22Rv1 (cell line): ENCODE measurements around the gene OTUD5.

ENCODE experiments used
- H3K27ac ChIP-seq: fragments of 450-650 bp; 2 replicates; pipeline ENCODE4 v1.5.1; 2017
- CTCF ChIP-seq: fragments of 450-650 bp; IDR thresholded peaks from 2 replicates; pipeline ENCODE4 v1.5.1; 2017; ENCODE audit warnings: mild to moderate bottlenecking
- ZFX ChIP-seq: fragments of 450-650 bp; IDR thresholded peaks from 2 replicates; pipeline ENCODE4 v1.6.1; 2017; ENCODE audit warnings: antibody characterized with exemption, borderline replicate concordance

The OTUD5 gene

DNA sequence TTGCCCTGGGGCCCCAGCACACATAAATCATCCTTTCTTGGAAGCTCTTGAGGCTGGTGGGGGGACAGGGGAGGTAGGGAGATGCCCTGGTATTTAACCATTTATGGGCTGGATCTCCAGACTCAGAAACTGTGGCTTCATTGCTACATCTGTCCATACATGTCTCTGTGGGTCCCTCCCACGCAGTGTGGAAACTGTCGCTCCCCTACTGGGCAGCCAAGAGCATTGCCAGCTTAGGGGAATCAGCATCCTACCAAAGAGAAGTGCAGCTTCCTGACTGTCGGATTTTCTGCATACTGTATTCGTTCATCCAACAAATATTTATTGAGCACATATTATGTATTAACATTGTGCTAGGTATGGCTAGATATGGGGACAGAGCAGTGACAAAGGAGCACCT, 41.0 kb upstream of the OTUD5 start:
- TF ChIP-seq CTCF (no peak), ZFX (no peak)

GRCh38 chrX:48997865-48998264, 40.5 kb upstream of the OTUD5 start:
- no peak overlapping the region for H3K27ac ChIP-seq

More for the DNA sequence above, 41.0 kb upstream of the OTUD5 start:
- H3K27ac ChIP-seq: no peak overlapping the region

DNA sequence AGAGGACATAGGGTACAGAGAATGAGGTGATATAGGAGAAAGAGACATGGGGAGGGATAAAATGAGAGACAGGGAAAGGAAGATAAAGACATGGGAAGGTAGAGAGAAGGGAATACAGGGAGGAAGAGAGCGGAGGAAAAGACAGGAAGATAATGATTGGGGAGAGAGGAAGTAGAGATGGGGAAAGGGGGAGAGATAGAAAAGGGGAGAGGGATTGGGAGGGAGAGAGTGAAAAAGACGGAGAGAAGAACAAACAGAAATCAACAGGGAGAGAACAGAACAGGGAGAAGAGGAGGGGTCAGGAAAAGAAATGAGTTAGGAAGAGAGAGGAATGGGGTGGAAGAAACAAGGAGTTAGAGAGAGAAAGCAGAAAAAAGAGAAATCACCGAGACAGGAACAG, 40.0 kb upstream of the OTUD5 start:
- TF ChIP-seq ZFX (no peak), CTCF (no peak)
- H3K27ac ChIP-seq: no peak overlapping the region

More at GRCh38 chrX:48997865-48998264, 40.5 kb upstream of the OTUD5 start:
- no peak for TF ChIP-seq ZFX
- TF ChIP-seq CTCF: no peak

- no peak for TF ChIP-seq ZFX
- TF ChIP-seq CTCF: no peak
- no peak overlapping the region for H3K27ac ChIP-seq
Measured at GRCh38 chrX:48996969-48997368, 39.6 kb upstream of the OTUD5 start.

- TF ChIP-seq CTCF: no peak
- no peak overlapping the region for H3K27ac ChIP-seq
Measured at GRCh38 chrX:48992341-48992740, 34.9 kb upstream of the OTUD5 start.

DNA sequence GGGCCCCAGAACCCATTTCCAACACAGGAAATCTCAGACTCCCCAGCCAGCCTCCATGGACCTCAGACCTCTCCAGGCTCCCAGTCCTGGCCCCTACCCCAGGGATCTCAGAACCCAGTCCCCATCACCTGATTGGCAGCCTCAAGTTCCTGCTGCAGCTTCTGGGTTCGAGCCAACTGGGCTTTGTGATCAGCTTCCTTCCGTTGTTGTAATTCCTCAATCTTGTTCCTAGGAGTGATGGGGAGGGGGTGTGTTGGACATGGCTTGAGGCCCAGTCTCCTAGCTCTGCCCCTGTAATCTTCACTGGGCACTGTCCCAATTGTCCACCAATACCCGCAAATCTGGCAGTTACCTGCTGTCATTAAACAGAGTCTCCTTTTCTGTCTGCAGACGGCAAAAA, 32.1 kb upstream of the OTUD5 start:
- no peak for TF ChIP-seq CTCF
- no peak for TF ChIP-seq ZFX

DNA sequence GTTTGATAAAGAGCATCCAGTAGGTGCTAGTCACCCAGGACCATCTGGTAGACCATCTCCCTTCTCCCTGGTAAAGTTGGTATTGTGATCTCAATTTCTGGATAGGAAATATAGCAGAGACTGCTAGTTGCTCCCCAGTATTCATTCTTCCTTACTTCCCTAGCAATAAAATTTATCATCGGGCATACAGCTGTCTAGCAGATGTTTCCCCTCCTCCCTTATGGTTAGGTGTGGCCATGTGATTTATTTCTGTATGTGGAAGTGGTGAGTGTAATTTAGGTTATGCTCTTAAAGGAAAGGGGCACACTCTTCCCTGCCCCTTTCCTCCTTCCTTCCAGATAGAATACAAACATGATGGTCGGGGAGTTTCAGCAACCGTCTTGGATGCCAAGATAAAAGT, 26.5 kb upstream of the OTUD5 start:
- TF ChIP-seq CTCF: no peak

More for the DNA sequence above, 32.1 kb upstream of the OTUD5 start:
- H3K27ac ChIP-seq: no peak overlapping the region

More for the DNA sequence above, 26.5 kb upstream of the OTUD5 start:
- no peak overlapping the region for H3K27ac ChIP-seq
